ENCODE data around the gene DTX1.
"Not testable (repeated sequence)": the region's sequence is repeated elsewhere in the genome, so short reads cannot be mapped to it uniquely, and the experiment has no call there.

DTX1 gene

DNA sequence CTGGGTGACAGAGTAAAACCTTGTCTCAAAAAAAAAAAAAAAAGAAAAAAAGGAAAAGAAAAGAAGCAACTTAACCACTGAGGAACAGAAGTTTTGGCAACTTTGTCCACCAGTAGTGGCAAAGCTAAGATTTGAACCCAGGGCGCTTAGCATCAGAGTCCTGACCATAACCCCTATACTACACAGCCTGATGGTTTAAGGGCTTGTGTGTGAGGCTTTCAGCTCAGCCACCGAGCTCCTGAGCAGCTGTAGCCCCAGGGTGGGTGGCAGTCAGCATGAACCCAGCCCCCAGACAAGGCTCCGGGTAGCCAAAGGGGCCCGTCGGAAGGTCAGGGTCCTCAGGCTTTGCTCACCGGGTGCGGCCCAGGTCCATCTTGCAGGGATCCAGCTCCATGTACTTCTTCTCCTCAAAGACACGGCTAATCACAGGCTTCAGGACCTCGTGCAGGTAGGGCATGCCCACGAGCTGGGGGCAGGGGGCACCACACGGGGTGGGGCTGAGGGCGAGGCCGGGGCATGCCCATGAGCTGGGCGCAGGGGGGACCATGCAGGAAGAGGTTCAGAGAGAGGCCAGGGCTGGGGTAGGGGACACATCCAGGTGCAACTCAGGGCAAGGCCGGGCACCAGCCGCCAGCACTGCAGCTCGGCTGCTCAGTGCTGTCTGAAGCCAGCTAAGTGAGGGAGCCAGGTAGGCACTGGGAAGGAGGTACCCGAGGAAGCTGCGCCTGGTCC, 58.1 kb downstream of the DTX1 start:
- DNase-seq (ENCODE audit: low read depth in 2 of 2) = no peak

DNA sequence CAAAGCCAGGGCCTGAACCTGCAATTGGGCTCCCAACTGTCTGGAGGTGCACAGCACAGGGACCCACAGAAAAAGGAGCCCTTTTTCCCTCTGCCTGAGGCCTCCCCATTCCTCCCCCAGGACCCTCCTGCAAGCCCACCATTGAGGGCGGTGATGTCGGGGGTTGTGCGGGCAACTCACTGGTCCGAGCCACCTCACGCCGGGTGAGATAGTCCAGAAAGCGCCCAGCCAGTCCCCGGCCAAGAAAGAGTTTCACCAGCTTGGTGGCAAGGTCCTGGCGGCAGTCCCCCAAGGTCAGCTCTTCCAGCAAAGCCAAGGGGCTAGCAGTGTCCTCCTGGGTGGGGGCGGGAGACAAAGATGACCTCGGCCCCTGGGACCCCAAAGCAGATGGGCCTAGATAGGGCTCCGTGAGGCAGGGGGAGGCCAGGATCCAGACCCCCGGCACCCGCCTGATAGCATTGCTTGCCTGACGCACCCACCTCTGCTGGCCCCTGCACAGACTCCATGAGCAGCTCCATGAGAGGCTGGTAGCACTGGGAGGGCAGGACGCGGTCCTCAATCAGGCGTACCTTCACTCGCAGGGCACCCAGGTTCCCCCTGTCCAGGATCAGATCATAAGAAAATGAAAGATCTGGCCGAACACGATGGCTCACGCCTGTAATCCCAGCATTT, 59.1 kb downstream of the DTX1 start:
- DNase-seq (ENCODE audit: low read depth in 2 of 2) = no peak

- no peak for DNase-seq (ENCODE audit: low read depth in 2 of 2)
Measured at GRCh38 chr12:113116875-113117274, 60.3 kb downstream of the DTX1 start.

- DNase-seq (ENCODE audit: low read depth in 2 of 2) = not testable (repeated sequence)
Measured at GRCh38 chr12:113117684-113118083, 61.2 kb downstream of the DTX1 start.

DNA sequence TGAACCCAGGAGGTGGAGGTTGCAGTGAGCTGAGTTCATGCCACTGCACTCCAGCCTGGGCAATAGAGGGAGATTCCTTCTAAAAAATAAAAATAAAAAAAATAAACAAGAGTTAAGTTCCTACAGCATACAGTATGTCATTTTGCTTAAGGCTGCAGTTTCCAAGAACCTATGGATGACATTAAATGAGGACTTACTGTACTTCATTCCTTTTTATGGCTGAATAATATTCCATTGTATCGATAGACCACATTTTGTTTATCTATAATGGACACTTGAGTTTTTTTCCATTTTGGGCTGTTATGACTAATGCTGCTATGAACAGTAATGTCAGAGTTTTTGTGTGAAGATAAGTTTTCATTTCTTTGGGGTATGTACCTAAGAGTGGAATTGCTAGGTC, 61.6 kb downstream of the DTX1 start:
- no peak for DNase-seq (ENCODE audit: low read depth in 2 of 2)

DNA sequence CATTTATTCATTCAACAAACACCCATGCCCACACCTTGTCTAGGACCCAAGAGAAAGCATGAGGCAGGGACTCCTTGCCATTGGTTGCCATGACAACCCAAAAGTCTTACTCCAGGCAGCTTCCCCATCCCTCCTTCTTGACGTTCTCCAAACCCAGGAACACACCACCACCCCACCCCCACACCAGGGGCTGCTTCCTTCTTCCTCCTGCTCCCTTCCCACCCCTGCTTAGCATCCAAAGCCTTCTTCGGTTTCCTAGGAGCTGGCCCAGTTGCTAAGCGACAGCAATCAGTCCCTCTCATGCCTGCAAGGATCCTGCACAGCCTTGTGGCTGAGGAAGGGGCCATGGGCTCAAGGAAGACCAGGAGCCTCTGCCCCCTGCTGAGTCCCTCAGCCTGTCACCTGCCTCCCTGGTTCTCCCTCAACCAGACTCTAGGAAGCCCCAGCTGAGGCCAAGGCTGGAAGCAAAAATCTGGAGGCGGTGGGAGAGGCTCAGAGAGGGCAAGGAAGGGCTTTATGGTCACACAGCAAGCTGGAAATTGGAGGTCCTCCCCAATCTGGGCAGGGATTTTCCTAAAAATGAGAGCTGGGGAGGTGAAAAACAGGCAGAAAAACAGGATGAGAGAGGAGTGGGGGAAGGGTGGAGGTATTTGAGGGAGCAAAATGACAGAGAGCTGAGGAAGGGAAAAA, 63.6 kb downstream of the DTX1 start:
- no peak for DNase-seq (ENCODE audit: low read depth in 2 of 2)

GRCh38 chr12:113120670-113121370, 64.3 kb downstream of the DTX1 start:
- no peak for DNase-seq (ENCODE audit: low read depth in 2 of 2)

DNA sequence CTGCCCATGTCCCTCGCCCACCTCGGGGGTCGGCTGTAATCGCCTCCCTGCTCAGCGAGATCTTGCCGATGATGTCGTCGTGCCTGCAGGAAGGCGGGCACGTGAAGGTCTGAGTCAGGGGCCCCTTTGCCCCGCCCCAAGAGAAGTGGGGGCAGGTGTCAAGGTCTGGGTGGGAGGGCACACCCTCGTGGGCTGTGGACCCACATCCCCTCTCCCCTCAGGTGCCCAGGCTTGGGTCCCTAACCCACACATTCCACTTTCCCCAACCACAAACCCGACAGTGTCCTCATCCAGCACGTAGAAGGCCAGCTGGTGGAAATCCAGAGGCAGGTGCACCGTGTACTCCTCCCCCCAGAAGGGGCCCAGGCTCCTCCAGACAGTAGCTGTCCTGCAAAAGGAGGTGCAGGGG, 71.3 kb downstream of the DTX1 start:
- DNase-seq (ENCODE audit: low read depth in 2 of 2) = no peak

DNA sequence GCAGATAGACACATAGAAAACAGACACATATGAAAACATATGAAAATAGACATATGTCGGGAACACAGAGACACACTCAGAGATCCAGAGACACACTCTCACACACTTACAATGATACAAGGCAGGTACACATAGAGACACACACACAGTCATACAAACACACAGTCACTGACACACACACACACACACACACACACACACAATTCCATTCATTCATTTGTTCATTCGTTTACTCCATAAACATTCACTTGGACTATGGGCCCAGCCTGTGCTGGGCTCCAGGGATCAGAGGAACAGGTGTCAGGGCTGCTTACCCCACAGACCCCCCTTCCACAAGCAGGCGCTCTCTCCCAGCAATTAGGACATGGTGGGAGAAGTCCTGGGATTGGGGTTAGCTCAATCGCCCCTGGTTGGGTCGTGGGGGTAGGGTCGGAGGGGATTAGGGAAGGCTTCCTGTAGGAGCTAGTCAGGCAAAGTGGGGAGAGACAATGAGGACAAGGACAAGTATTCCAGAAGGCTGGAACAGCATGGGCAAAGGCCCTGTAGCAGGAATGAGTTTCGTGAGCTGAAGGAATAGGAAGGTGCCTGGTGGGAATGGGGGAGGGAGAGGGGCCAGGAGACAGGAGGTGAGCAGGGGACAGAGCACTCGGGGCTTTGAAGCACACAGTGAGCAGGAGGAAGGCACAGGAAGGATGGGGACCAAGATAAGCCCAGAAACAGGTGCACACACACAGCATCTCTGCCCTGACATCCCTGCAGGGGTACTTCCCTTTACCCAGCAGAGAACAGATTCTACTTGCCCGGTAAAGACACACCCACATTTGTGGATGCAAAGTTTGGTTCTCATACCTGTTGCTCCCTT, 72.5 kb downstream of the DTX1 start:
- no peak for DNase-seq (ENCODE audit: low read depth in 2 of 2)

DNA sequence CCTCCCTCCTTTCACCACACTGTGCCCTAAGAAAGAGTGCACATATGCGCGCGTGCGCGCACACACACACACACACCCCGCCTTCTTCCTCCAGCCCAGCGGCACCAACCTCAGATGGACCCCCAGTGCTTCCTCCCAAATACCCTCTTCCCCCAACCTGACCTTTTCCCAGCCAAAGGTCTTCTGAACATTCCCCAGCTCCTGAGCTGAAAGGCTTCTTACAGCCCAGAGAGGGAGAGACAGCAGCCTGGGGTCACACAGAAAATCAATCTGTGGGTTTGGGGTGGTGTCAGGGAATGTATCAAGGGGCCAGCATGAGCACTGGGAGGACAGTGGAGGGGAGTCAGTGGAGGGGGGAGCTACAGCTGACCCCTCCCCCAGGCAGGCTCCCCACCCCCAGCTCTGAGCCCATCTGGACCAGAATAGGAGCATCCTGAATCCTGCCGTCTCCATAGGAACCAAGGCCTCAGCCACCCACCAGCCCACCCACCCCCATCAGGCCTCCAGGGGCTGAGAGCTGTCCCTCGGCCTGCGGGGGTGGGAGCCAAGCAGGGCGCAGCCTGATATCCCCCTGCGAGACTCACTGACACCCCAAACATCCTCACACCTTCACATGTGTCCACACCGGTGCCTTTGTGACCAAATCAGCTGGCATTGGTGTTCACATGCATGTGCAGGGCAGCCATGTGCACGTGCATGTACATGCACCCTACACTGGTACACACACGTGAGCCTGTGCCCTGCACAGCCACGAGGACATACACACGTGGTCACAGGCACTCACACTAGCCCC, 73.3 kb downstream of the DTX1 start:
- no peak for DNase-seq (ENCODE audit: low read depth in 2 of 2)

- no peak for DNase-seq (ENCODE audit: low read depth in 2 of 2)
Measured at GRCh38 chr12:113130457-113131135, 74.1 kb downstream of the DTX1 start.

- DNase-seq (ENCODE audit: low read depth in 2 of 2) = no peak
Measured at GRCh38 chr12:113131556-113131955, 75.0 kb downstream of the DTX1 start.

- no peak for DNase-seq (ENCODE audit: low read depth in 2 of 2)
Measured at GRCh38 chr12:113133036-113133435, 76.5 kb downstream of the DTX1 start.

GRCh38 chr12:113133666-113134065, 77.1 kb downstream of the DTX1 start:
- DNase-seq (ENCODE audit: low read depth in 2 of 2) = no peak

- DNase-seq (ENCODE audit: low read depth in 2 of 2) = no peak
Measured at GRCh38 chr12:113134071-113134470, 77.5 kb downstream of the DTX1 start.

DNA sequence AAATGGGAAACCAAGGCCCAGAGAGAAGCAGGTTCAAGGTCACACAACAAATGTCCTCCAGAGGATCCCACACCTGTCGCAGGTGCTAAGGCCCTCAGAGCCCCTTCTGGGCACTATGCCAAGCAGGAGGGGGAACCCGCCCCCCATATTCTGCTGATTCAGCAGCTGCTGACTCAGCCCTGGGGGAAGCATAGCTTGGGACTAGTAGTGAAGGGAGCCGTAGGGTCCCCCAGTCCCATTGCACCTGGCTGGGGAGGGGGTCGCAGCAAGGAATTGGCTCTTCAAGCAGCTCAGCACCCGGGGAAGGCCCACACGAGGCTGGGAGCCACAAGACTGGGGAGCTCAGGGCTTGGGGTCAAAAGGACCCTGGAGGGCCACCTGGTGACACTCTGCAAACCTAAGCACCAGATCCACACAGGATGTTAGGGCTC, 78.0 kb downstream of the DTX1 start:
- no peak for DNase-seq (ENCODE audit: low read depth in 2 of 2)

- peak; percentile 71 to 79 for DNase-seq (ENCODE audit: low read depth in 2 of 2)
Measured at GRCh38 chr12:113135178-113136127, 78.9 kb downstream of the DTX1 start, which contains the start of gene RASAL1. RASAL1 (minus strand) TSS chr12:113135761; CDS start chr12:113135462, 299 bp downstream.

- DNase-seq (ENCODE audit: low read depth in 2 of 2) = peak; percentile 25 to 48
Measured at GRCh38 chr12:113136128-113136989, 79.8 kb downstream of the DTX1 start.

All from stimulated activated CD4-positive, alpha-beta T cell treated with anti-CD3 and anti-CD28 coated beads, Interleukin-1b, Interleukin-23, amount 100 ng/mL, for 4 hours (primary cell).